Sciatic nerve (tissue), 2 donors: Measurements from ENCODE around the gene RCOR1. TPM values are rescaled to one million over a fixed set of nuclear protein-coding genes. Genes with fewer than 3 reads are reported as not detected.
"Not testable (repeated sequence)": the region's sequence is repeated elsewhere in the genome, so short reads cannot be mapped to it uniquely, and the experiment has no call there.

Experiments used
- ATAC-seq: fragments of 200-7000 bp; cut with Tn5 transposase; one replicate; pipeline ENCODE4 v1.9.1; 2020; ENCODE audit warnings: mild to moderate bottlenecking, moderate library complexity
- DNase-seq: peaks from one replicate; pipeline ENCODE4 v3.0.0-alpha.2; 2020; ENCODE audit warnings: low spot score
- intact Hi-C: fragments of 100-400 bp; cut with DNase I; formaldehyde crosslinking; loops from one replicate; pipeline ENCODE4 v1.14.2; 2022
- total RNA-seq: library from RNA; stranded (reverse); fragmentation: NEBNext Ultra II Directional; extraction: Animal tissue kit (Norgen Biotek cat#: 25700); gene quantifications from one replicate; pipeline ENCODE4 v1.2.1, GENCODE V29; 2021
- donor health status: DM: no; HTN: no; CAD: no.
- donor health status: DM: no; HTN: no; CAD: no.

The RCOR1 gene
- total RNA-seq, 1 donor from 2014 or later: 19.9 TPM

DNA sequence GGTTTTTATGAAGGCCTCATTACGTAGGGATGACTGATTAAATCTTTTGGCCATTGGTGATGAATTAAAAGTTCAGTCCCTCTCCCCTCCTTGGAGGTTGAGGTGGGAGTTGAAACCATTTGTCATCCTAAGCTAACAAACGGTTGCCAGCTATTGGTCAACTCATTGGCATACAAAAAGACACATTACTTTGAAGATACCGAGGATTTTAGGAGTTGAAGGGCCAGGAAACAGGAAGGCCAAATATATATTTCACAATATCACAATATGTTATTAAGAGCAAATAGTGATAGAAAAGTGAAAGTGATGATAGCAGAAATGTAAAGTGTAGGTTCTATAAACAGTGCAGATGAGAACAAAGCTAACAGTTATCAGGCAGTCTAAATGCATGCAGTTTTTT is 24.4 kb downstream of the RCOR1 start:
- intact Hi-C loops: no loop called here
- peak; percentile 22 for ATAC-seq
- DNase-seq: no peak

- intact Hi-C loops, DNase-seq: not testable (repeated sequence)
Observed at GRCh38 chr14:102619012-102619411, 26.6 kb downstream of the RCOR1 start.

GRCh38 chr14:102620413-102620812 is 28.0 kb downstream of the RCOR1 start:
- no peak for ATAC-seq
- no peak for DNase-seq
- intact Hi-C loops: no loop called here

More at GRCh38 chr14:102619012-102619411, 26.6 kb downstream of the RCOR1 start:
- ATAC-seq: not testable (repeated sequence)

- intact Hi-C loops: no loop called here
- DNase-seq (peak; percentile 61), ATAC-seq (no peak)
Observed at GRCh38 chr14:102622262-102622885, 29.9 kb downstream of the RCOR1 start.

GRCh38 chr14:102624666-102625065 is 32.2 kb downstream of the RCOR1 start:
- intact Hi-C loops: no loop called here
- DNase-seq (no peak), ATAC-seq (no peak)

DNA sequence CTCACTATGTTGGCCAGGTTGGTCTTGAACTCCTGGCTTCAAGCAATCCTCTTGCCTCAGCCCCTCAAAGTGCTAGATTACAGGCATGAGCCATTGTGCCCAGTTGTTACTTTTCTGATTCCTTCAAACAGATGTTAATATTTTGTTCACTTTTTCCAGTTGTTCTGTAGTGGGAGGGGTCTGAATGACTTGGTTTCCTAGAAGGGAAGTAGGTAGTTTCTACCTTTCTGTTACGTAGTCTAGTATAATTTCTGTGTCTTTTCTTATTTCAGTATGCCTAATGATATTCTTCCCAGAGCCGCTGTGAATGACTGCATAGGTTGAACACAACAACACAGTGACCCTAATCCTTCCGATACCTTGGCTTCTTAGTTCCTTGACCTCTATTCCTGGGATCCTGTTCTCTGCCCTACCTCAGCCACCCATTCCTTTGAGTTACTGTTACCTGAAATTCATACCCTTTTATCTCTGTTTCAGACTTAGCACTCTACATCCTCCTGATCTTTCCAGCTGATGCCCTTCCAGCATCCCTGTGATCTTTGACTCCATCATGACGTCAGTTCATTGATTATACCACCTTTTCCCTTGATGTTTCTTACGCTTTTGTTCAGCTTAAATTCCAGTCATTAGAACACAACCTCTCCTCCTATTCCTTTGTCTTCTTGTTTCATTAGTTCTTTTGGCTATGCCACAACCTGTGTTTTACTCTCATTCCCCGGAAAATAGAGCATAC is 33.3 kb downstream of the RCOR1 start:
- DNase-seq (no peak), ATAC-seq (no peak)
- intact Hi-C loops: no loop called here

- no peak for ATAC-seq
- intact Hi-C loops: no loop called here
- no peak for DNase-seq
Observed at GRCh38 chr14:102626530-102626929, 34.1 kb downstream of the RCOR1 start.

- ATAC-seq: no peak
- no peak for DNase-seq
- intact Hi-C loops: no loop called here
Observed at GRCh38 chr14:102629011-102629444, 36.6 kb downstream of the RCOR1 start.

DNA sequence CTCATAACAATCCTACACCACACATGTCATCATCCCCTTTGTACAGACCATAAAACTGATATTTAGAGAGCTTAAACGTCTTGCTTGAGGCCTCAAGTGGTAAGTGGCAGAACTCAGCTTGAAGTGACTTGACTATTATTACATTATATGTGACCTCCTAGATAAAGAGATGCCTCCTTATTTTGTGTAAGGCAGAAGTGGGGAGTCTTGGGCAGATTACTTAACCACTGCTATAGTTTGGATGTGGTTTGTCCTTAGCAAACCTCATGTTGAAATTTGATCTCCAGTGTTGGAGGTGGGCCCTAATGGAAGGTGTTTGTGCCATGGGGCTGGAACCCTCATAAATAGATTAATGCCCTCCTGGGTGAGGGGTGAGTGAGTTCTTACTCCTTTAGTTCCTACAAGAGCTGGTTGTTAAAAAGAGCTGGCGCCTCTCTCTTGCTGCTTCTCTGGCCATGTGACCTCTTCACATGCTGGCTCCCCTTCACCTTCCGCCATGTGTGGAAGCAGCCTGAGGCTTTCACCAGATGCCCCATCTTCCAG is 37.4 kb downstream of the RCOR1 start:
- no peak for DNase-seq
- intact Hi-C loops: no loop called here
- no peak for ATAC-seq

- no peak for DNase-seq
- intact Hi-C loops: no loop called here
- ATAC-seq: no peak
Observed at GRCh38 chr14:102630405-102630804, 38.0 kb downstream of the RCOR1 start.

- DNase-seq (no peak), ATAC-seq (no peak)
- intact Hi-C loops: no loop called here
Observed at GRCh38 chr14:102630881-102631280, 38.4 kb downstream of the RCOR1 start.

- DNase-seq (no peak), ATAC-seq (no peak)
- intact Hi-C loops: no loop called here
Observed at GRCh38 chr14:102633906-102634595, 41.6 kb downstream of the RCOR1 start.

DNA sequence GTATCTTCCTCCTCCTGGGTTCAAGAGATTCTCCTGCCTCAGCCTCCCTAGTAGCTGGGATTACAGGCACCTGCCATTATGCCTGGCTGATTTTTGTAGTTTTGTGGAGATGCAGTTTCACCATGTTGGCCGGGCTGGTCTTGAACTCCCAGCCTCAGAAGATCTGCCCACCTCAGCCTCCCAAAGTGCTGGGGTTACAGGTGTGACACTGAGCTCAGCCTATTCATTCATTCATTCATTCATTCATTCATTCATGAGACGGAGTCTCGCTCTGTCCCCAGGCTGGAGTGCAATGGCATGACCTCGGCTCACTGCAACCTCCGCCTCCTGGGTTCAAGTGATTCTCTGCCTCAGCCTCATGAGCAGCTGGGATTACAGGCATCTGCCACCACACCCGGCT is 47.2 kb downstream of the RCOR1 start:
- intact Hi-C loops, ATAC-seq, DNase-seq: not testable (repeated sequence)

GRCh38 chr14:102644523-102644922 is 52.1 kb downstream of the RCOR1 start:
- DNase-seq (no peak), ATAC-seq (no peak)
- intact Hi-C loops: no loop called here

DNA sequence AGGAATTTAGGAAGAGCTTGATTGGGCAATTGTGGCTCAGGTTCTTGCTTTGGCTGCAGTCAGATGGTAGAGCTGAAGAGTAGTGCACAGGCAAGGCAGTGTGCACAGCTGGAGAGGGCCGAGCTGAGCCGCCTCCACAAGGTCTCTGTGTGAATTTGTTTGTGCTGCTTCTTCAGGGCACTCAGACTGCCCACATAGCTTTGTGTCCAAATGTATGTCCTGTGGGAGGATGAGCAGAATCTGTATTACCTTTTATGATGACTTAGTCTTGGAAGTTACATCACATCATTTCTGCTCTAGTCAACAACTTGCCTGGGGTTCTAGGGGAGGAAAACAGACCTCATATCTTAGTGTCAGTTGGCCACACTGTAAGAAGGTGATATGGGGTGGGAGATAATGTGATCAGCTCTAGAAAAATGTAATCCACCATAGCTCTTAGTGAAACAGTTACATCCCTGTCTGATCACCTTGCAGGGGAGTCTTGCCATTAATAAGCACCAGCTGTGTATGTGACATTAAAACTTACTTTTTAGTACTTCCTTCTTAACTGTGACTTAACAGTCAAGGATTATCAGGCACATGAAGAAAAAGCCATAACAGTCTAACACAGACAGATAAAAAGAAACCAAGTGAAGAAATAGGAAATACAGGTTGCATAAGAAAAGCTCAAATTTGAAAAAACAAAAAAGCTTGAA is 53.4 kb downstream of the RCOR1 start:
- DNase-seq: no peak
- no peak for ATAC-seq
- intact Hi-C loops: no loop called here

- no peak for ATAC-seq
- no peak for DNase-seq
- intact Hi-C loops: no loop called here
Observed at GRCh38 chr14:102646615-102647014, 54.2 kb downstream of the RCOR1 start.

DNA sequence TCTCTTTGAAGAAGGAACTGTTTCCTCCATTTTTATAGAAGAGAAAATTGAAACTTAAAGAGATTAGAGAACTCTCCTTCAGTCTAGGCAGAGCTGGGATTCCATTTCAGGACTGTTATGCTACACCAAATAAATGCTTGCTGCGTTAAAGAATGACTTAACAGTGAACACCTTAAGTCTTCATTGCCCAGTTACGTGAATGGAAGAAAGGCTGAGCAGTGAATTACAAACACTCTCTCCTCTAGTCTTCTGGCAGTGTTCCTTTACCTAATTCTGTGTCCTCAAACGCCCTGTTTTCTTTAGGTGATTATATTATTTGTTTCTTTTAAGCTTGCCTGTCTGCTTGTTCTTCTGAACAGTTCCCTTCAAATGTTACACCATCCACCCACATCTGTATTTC is 59.7 kb downstream of the RCOR1 start:
- intact Hi-C loops: no loop called here
- no peak for ATAC-seq
- DNase-seq: no peak

- DNase-seq (no peak), ATAC-seq (no peak)
- intact Hi-C loops: no loop called here
Observed at GRCh38 chr14:102654298-102654697, 61.8 kb downstream of the RCOR1 start.

DNA sequence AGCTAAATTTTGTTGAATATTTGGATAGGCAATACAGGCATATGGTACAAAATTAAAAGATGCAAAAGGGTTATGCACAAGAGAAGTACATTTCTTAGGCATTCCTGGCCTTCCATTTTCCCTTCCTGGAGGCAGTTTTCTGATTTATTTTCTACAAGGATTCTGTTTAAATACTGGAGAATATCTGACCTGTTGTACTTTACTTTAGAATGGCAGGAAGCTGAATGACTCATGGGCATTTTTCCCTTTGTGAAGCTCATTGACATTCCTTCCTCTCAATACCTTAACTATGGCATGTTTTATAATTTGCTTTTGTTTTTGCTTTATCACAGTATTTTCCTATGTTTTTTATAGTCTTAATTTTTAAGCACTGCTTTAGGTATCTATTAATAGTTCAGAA is 62.7 kb downstream of the RCOR1 start:
- intact Hi-C loops: no loop called here
- no peak for DNase-seq
- ATAC-seq: no peak
